Measurements from ENCODE around the gene CYTH1. TPM values are rescaled to one million over a fixed set of nuclear protein-coding genes. Genes with fewer than 3 reads are reported as not detected.

CYTH1 gene
- total RNA-seq, 1 donor from 2014 or later = 35.5 TPM

GRCh38 chr17:78738698-78739097, 43.4 kb downstream of the CYTH1 start:
- FAIRE-seq (no peak), DNase-seq (ENCODE audit: low read depth) (no peak)
- H3K4me3 ChIP-seq (ENCODE audit: low read depth, low read length) = no peak overlapping the region
- no peaks in the 10 kb centered on the region for H3K36me3 ChIP-seq (ENCODE audit: control insufficient read depth, insufficient read depth, low read length)
- no peaks in the 10 kb centered on the region for H3K27me3 ChIP-seq (ENCODE audit: control insufficient read depth, insufficient read depth, low read length)
- TF ChIP-seq CTCF (IDR thresholded peaks at IDR 0.05; ENCODE audit: insufficient read depth, low read length, severe bottlenecking) = no peak

- no peak for TF ChIP-seq CTCF (IDR thresholded peaks at IDR 0.05; ENCODE audit: insufficient read depth, low read length, severe bottlenecking)
- DNase-seq (ENCODE audit: low read depth) = no peak
- Histone ChIP-seq H3K27me3 (ENCODE audit: control insufficient read depth, insufficient read depth, low read length) (no peaks in the 10 kb centered on the region), H3K4me3 (ENCODE audit: low read depth, low read length) (no peak overlapping the region), H3K36me3 (ENCODE audit: control insufficient read depth, insufficient read depth, low read length) (no peaks in the 10 kb centered on the region)
- no peak for FAIRE-seq
These were observed 43.8 kb downstream of the CYTH1 start for GRCh38 chr17:78738278-78738677.

- Histone ChIP-seq H3K4me3 (ENCODE audit: low read depth, low read length) (no peak overlapping the region), H3K36me3 (ENCODE audit: control insufficient read depth, insufficient read depth, low read length) (no peaks in the 10 kb centered on the region), H3K27me3 (ENCODE audit: control insufficient read depth, insufficient read depth, low read length) (no peaks in the 10 kb centered on the region)
- FAIRE-seq (no peak), DNase-seq (ENCODE audit: low read depth) (peak; percentile 87)
- TF ChIP-seq CTCF (IDR thresholded peaks at IDR 0.05; ENCODE audit: insufficient read depth, low read length, severe bottlenecking) = no peak
These were observed 44.7 kb downstream of the CYTH1 start for GRCh38 chr17:78737332-78737731.

DNA sequence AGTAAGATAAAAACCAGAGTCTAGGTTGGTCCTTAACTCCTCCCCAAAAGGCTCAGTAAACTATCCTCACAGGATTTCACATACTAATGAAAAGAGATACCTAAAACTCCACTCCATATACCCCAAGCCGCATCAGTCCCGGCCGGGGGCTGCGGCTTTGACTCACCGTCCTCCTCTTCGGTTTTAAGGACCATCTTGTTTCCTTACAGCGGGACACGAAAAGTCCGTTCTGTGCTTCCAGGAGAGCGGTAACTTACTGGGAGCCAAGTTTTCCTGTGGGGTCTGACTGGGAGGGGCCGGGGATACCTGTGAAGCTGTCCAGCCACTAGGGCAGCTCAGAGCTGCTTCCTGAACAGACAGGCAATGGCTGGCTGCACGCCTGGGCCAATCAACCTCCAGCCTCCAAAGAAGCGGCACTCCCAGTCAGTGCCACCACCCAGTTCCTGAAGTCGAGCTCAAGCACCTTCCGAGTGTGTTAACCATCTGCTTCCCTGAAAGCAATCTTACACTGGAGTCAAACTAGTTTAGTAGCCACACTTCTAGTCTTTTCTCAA, 45.5 kb downstream of the CYTH1 start:
- no peaks in the 10 kb centered on the region for H3K27me3 ChIP-seq (ENCODE audit: control insufficient read depth, insufficient read depth, low read length)
- FAIRE-seq = no peak
- peak overlapping the region; percentile 57 for H3K4me3 ChIP-seq (ENCODE audit: low read depth, low read length)
- peak; percentile 92 for DNase-seq (ENCODE audit: low read depth)
- TF ChIP-seq CTCF (IDR thresholded peaks at IDR 0.05; ENCODE audit: insufficient read depth, low read length, severe bottlenecking) = peak; percentile 43
- H3K36me3 ChIP-seq (ENCODE audit: control insufficient read depth, insufficient read depth, low read length) = peaks cover 2% of the 10 kb centered on the region

DNA sequence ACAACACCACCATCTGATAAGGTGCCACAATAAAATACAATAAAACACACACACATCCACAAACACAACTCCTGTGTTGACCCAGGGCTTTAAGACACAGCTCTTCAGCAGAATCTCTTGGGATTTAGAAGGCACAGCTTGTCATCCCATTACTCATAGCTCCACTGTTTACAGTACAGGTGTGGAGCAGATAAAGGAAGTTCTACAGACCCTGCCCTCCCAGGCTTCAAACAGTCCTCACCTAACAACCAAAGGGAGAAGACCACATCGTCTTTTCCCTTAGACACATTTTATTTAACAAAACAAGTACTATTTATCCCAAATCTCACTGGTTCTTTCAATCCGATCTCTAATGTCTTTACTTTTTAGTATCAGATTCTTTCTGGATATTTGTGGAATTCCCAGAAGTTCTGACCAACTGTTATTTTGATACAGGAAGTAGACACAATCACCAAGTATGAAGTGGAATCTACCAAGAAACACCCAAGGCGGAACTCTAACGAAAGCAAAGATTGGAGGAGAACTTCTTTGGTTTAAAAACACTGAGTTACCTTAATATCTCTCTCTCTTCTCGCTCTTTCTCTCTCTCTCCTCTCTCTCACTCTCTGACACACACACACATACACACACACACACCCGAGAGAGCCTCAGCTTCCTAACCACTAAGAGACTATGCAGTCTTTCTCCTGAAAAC, 46.1 kb downstream of the CYTH1 start:
- peaks cover 2% of the 10 kb centered on the region for H3K36me3 ChIP-seq (ENCODE audit: control insufficient read depth, insufficient read depth, low read length)
- no peak for TF ChIP-seq CTCF (IDR thresholded peaks at IDR 0.05; ENCODE audit: insufficient read depth, low read length, severe bottlenecking)
- H3K4me3 ChIP-seq (ENCODE audit: low read depth, low read length) = peak overlapping the region; percentile 57
- no peaks in the 10 kb centered on the region for H3K27me3 ChIP-seq (ENCODE audit: control insufficient read depth, insufficient read depth, low read length)
- FAIRE-seq = no peak
- peak; percentile 92 for DNase-seq (ENCODE audit: low read depth)
